ENCODE data around the gene CEP68.
"Not testable (repeated sequence)": the region's sequence is repeated elsewhere in the genome, so short reads cannot be mapped to it uniquely, and the experiment has no call there.

The CEP68 gene

DNA sequence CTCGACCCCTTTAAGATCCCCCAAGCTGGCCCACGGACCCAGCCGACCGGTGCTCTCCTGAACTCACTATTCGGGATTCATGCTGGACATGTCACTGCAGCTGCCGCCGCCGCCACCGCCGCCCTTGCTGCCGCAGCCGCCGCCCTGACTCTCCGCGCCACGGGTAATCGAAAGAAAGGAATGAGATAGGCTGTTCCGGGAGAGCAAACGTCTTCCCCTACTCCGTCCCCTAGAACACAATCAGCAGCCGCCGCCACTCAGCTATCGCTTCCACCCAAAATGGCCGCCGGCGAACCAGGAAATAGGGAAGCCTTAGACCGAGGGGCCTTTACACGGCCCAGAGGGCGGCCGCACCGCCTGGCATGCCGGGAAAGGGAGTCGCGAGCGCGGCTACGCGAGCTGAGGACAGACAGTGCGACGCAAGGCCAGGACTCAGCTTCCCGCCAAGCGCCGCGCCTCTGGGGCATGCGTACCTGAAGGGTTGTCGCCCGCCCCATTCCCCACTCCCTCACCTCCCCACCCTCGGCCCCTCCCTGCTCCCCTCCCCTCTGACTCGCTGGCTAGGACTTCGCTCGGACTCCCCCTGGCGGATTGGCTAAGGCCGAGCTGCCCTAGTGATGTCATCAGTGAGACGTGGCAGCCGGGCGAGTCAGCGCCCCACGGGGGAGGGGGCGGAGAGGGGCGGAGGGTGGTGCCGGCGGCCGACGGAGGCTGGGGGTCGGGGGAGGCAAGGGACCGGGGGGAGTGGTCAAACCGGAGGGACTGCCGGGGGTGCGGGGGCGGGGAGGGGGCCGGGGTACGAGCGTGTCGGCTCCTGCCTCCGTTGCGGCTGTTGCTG lies 73.8 kb downstream of the CEP68 start, which contains the start of gene RAB1A:
Gene RAB1A, minus strand, starts transcription at position 281 of the 838 bp plus-strand sequence. Its CDS starts 191 bp downstream, at position 90.
- peak; percentile 97 for DNase-seq (ENCODE audit: insufficient read length, low spot score)
- peak; percentile 95 for FAIRE-seq

DNA sequence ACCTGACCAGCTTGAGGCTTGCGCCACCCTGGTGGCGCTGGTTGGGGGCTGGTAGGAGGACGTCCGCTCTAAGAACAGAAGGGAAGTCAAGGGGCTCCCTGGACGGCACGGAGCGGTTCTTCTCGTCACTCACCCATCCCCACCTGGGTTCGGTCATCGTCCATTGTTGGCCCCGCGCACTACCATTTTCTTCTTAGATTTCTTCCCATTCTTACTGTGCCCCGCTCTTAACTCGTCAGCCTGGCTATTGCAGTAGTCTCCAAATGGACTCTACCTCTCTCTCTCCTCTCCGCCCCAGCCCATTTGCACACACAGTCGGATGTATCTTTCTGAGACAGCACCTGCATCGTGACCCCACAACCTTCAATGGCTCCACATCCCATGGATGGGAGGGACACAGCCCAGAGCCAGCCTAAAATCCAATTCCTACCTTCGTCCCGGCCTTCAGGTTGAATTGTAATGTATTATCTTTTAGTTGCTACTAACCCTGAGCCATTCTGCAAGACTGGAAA lies 74.5 kb downstream of the CEP68 start:
- TF ChIP-seq POLR2A (IDR thresholded peaks at IDR 0.05; ENCODE audit: low read depth, low read length) = no peak
- no peak for FAIRE-seq
- DNase-seq (ENCODE audit: insufficient read length, low spot score) = no peak

More for the DNA sequence above, 73.8 kb downstream of the CEP68 start, which contains the start of gene RAB1A:
- peak; percentile 65 for TF ChIP-seq POLR2A (IDR thresholded peaks at IDR 0.05; ENCODE audit: low read depth, low read length)

DNA sequence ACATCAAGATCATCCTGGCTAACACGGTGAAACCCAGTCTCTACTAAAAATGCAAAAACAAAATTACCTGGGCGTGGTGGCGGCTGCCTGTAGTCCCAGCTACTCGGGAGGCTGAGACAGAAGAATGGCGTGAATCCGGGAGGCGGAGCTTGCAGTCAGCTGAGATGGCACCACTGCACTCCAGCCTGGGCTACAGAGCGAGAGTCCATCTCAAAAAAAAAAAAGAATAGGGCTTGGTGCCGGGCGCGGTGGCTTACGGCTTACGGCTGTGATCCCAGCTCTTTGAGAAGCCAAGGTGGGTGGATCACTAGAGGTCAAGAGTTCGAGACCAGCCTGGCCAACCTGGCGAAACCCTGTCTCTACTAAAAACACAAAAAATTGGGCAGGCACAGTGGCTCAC lies 76.7 kb downstream of the CEP68 start:
- DNase-seq (ENCODE audit: insufficient read length, low spot score); FAIRE-seq: not testable (repeated sequence)

DNA sequence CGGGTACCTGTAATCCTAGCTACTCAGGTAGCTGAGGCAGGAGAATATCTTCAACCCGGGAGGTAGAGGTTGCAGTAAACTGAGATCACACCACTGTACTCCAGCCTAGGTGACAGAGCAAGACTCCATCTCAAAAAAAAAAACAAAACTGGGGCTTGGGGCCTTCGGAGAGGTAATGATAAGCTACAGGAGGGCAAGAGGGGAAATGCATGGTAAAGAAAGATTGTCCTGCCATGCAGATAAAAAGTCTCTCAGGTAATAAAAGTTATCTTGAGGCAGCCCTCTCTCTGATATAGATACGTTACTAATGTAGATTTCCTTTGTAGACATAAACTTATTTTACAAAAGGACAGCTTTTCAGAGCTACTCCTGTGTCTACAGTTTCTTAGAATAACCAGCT lies 77.4 kb downstream of the CEP68 start:
- DNase-seq (ENCODE audit: insufficient read length, low spot score) (no peak), FAIRE-seq (no peak)
- TF ChIP-seq POLR2A (IDR thresholded peaks at IDR 0.05; ENCODE audit: low read depth, low read length) = no peak

DNA sequence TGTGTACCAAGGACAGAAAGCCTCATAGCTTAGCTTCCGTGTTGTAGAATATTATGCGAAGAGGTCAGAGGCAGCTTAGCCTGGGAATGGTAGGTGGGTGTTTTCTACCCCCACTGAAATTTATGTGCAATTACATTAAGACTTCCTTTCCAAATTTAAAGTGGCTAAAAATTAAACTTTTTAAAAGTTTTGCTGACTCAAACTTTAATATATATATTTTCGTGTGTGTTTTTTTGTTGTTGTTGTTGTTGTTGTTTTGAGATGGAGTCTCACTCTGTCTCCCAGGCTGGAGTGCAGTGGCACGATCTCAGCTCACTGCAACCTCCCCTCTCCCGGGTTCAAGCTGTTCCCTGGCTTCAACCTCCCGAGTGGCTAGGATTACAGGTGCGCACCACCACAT lies 77.9 kb downstream of the CEP68 start:
- DNase-seq (ENCODE audit: insufficient read length, low spot score) = no peak
- TF ChIP-seq POLR2A (IDR thresholded peaks at IDR 0.05; ENCODE audit: low read depth, low read length) = no peak
- FAIRE-seq = no peak

DNA sequence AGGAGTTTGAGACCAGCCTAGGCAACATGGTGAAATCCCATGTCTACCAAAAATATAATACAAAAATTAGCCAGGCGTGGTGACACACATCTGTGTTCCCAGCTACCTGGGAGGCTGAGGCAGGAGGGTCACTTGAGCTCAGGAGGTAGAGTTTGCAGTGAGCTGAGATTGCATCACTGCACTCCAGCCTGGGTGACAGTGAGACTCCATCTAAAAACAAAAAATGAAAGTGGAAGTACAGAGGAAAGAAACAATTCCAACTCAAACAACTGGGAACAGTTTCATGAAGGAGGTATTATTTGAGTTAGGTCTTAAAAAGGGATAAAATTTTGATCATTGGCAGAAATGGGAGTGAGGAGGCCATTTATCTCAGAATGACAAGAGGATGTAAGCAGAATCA lies 80.0 kb downstream of the CEP68 start:
- no peak for TF ChIP-seq POLR2A (IDR thresholded peaks at IDR 0.05; ENCODE audit: low read depth, low read length)
- no peak for DNase-seq (ENCODE audit: insufficient read length, low spot score)
- no peak for FAIRE-seq

Data from H54 (cell line).